Activated CD8-positive, alpha-beta T cell treated with anti-CD3 and anti-CD28 coated beads for 36 hours (primary cell): ENCODE measurements around the gene CTNNA2. TPM values are rescaled to one million over a fixed set of nuclear protein-coding genes. Genes with fewer than 3 reads are reported as not detected.

Experiments used
- ATAC-seq: fragments of 200-7000 bp; cut with Tn5 transposase; one replicate; pipeline ENCODE4 v1.10.0; 2021; ENCODE audit warnings: mild to moderate bottlenecking, moderate library complexity
- CTCF ChIA-PET: fragments of 350-600 bp; sonication (Branson Sonifier 250); formaldehyde crosslinking; loops from one replicate; lab custom pipeline; 2021; ENCODE audit warnings: antibody characterized with exemption; lab: Charles Lee
- POLR2A ChIA-PET: fragments of 350-600 bp; sonication (Branson Sonifier 250); formaldehyde crosslinking; loops from one replicate; lab custom pipeline; 2021; ENCODE audit warnings: antibody characterized with exemption; lab: Charles Lee
- DNase-seq: peaks from one replicate; pipeline ENCODE4 v3.0.0-alpha.2; 2020
- H3K27ac Mint-ChIP-seq: one replicate; pipeline ENCODE4 v1.8.0; 2021; ENCODE audit warnings: mild to moderate bottlenecking, mixed read lengths
- H3K27me3 Mint-ChIP-seq: one replicate; pipeline ENCODE4 v1.8.0; 2021; ENCODE audit warnings: mixed read lengths
- H3K36me3 Mint-ChIP-seq: one replicate; pipeline ENCODE4 v1.8.0; 2021; ENCODE audit warnings: low read depth, mixed read lengths
- H3K4me1 Mint-ChIP-seq: one replicate; pipeline ENCODE4 v1.8.0; 2021; ENCODE audit warnings: low read depth, mixed read lengths
- H3K4me3 Mint-ChIP-seq: one replicate; pipeline ENCODE4 v1.8.0; 2021; ENCODE audit warnings: mild to moderate bottlenecking, moderate library complexity, mixed read lengths
- H3K9me3 Mint-ChIP-seq: one replicate; pipeline ENCODE4 v1.8.0; 2021; ENCODE audit warnings: mixed read lengths
- intact Hi-C: fragments of 100-400 bp; cut with micrococcal nuclease; formaldehyde crosslinking; loops from one replicate; pipeline ENCODE4 v1.10.0; 2022
- total RNA-seq, 2 experiments: library from RNA; stranded (reverse); gene quantifications; one replicate each; pipeline ENCODE4 v1.2.3, GENCODE V29; 2021
- TF ChIP-seq, protein P1 (sequence below): fragments of 200-600 bp; IDR thresholded peaks from one replicate; pipeline ENCODE4 v1.8.0; 2022; ENCODE audit warnings: antibody characterized with exemption, mild to moderate bottlenecking

CTNNA2 gene
- total RNA-seq, 2 experiments from 2014 or later, result not detected

DNA sequence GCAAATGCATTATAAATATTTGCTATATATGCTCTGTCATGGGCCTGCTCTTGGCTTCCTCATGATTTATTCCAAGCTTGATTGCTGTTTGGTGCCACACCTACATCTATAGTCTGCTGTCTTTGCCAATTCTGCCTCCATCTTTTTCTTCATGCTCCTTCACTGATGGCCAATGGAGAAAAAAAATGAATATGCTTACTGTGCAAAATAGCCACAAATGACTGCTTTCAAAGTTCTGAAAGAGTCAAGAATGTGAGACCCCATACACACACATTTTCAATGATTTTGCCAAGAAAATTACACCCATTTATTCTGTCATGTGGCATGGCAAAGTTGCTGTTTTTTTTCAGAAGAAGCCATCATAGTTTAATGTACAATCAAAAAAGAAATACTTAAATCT is 1097.3 kb downstream of the CTNNA2 start:
- H3K4me3 Mint-ChIP-seq, result no peak overlapping the region
- CTCF ChIA-PET, result no interaction called here
- DNase-seq, result no peak
- no peak for ATAC-seq
- no peaks in the 10 kb centered on the region for H3K9me3 Mint-ChIP-seq
- H3K36me3 Mint-ChIP-seq, result no peaks in the 10 kb centered on the region
- no peak overlapping the region for H3K27ac Mint-ChIP-seq
- POLR2A ChIA-PET, result interaction anchor here (0.5 kb wide), 1 partner anchor 1014 kb away, joined by 3 read pairs; no protein-coding TSS in a partner anchor
- no peaks in the 10 kb centered on the region for H3K27me3 Mint-ChIP-seq
- intact Hi-C loops, result no loop called here
- TF ChIP-seq, protein P1, sequence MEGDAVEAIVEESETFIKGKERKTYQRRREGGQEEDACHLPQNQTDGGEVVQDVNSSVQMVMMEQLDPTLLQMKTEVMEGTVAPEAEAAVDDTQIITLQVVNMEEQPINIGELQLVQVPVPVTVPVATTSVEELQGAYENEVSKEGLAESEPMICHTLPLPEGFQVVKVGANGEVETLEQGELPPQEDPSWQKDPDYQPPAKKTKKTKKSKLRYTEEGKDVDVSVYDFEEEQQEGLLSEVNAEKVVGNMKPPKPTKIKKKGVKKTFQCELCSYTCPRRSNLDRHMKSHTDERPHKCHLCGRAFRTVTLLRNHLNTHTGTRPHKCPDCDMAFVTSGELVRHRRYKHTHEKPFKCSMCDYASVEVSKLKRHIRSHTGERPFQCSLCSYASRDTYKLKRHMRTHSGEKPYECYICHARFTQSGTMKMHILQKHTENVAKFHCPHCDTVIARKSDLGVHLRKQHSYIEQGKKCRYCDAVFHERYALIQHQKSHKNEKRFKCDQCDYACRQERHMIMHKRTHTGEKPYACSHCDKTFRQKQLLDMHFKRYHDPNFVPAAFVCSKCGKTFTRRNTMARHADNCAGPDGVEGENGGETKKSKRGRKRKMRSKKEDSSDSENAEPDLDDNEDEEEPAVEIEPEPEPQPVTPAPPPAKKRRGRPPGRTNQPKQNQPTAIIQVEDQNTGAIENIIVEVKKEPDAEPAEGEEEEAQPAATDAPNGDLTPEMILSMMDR, result no peak
- no peaks in the 10 kb centered on the region for H3K4me1 Mint-ChIP-seq

DNA sequence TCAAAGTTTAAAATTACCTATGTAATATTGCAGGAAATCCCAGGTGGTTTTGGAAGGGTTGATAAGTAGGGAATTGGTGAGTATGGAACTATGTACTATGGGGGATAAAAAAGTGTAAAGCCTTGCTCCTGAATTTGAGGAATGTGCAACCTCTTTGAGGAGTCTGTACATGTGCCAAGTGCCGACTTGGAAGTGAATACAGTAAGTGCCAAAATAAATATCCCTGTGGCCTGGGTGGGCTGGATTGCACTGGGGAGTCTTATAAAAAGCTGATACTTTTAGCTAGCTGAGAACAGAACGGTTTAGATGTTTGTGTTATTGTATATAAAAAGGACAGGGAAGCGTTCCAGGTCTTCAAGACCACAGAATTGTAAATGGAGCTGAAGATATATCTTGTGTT is 1108.8 kb downstream of the CTNNA2 start:
- no peaks in the 10 kb centered on the region for H3K27me3 Mint-ChIP-seq
- ChIA-PET POLR2A (no interaction called here), CTCF (no interaction called here)
- no peaks in the 10 kb centered on the region for H3K4me1 Mint-ChIP-seq
- no peak for ATAC-seq
- no peak overlapping the region for H3K4me3 Mint-ChIP-seq
- H3K9me3 Mint-ChIP-seq, result peaks cover 6% of the 10 kb centered on the region
- no peak for DNase-seq
- intact Hi-C loops, result no loop called here
- TF ChIP-seq, protein P1, result no peak
- no peaks in the 10 kb centered on the region for H3K36me3 Mint-ChIP-seq
- H3K27ac Mint-ChIP-seq, result no peak overlapping the region

DNA sequence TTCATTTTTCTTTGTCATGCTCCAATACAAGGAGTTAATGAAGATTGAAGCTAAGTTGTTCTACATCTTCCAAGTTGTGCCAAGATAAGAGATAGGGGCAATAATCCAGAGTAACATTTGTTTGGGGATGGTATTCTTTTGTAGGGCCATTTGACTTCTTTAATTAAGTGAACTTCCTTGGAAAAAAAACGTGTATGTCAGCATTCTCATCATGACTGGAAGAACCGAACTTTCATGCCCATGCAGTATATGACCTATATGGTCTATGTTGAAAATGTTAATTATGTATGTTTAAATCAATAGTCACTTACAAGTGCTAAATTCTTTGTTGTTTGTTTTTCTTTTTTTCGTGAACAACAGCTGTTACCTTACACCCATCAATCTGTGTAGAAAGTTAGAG is 1111.2 kb downstream of the CTNNA2 start:
- no peak for ATAC-seq
- TF ChIP-seq, protein P1, result no peak
- Mint-ChIP-seq H3K36me3 (no peaks in the 10 kb centered on the region), H3K4me3 (no peak overlapping the region), H3K27me3 (no peaks in the 10 kb centered on the region), H3K4me1 (no peaks in the 10 kb centered on the region), H3K9me3 (peaks cover 17% of the 10 kb centered on the region), H3K27ac (no peak overlapping the region)
- CTCF ChIA-PET, result no interaction called here
- POLR2A ChIA-PET, result no interaction called here
- intact Hi-C loops, result no loop called here
- no peak for DNase-seq

DNA sequence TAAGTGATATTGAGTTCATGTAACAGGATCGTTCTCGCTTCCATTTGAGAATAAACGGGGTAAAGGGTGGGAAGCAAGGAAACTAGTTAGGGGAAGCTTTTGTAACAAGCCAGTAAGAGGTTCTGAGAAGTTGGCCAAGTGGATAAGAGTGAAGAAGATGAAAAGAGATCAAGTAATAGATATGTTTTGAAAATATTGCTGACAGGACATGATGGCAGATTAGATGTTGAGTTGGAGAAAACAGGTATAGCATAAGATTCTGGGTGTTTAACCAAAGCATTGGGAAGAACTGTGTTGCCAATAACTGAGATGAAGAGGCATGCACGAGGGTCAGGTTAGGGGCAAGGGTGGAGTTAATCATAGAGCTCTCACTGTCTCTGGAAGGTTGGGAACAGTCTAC is 1121.7 kb downstream of the CTNNA2 start:
- POLR2A ChIA-PET, result no interaction called here

DNA sequence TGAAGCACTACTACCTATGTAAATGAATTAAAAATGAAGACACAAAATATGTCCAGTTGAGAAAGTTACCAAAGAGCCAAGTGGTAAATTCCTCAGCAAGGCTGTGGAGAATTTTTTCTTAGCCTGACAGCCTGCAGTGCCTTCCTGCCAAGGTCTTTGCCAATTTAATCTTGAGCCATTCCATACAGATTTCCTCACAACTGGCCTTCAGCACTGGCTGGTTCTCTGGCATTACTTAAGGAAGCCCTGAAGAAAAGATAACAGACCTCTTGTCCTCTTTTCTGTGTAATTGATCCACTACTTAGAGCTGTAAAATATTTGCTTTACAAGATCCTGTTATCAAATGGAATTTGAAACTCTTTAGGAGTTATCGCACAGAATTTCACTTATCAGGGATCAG is 1125.9 kb downstream of the CTNNA2 start:
- ChIA-PET CTCF (no interaction called here), POLR2A (no interaction called here)
- H3K4me3 Mint-ChIP-seq, result no peak overlapping the region
- no peak overlapping the region for H3K27ac Mint-ChIP-seq
- intact Hi-C loops, result no loop called here
- TF ChIP-seq, protein P1, result no peak
- H3K4me1 Mint-ChIP-seq, result no peaks in the 10 kb centered on the region
- peaks cover 1% of the 10 kb centered on the region for H3K9me3 Mint-ChIP-seq
- no peaks in the 10 kb centered on the region for H3K36me3 Mint-ChIP-seq
- H3K27me3 Mint-ChIP-seq, result no peaks in the 10 kb centered on the region
- ATAC-seq (no peak), DNase-seq (no peak)

More for the DNA sequence above, 1121.7 kb downstream of the CTNNA2 start:
- no peak for DNase-seq
- Mint-ChIP-seq H3K9me3 (peaks cover 4% of the 10 kb centered on the region), H3K4me3 (no peak overlapping the region), H3K27ac (no peak overlapping the region), H3K36me3 (no peaks in the 10 kb centered on the region), H3K27me3 (no peaks in the 10 kb centered on the region), H3K4me1 (no peaks in the 10 kb centered on the region)
- CTCF ChIA-PET, result no interaction called here
- TF ChIP-seq, protein P1, result no peak
- intact Hi-C loops, result no loop called here
- no peak for ATAC-seq
